Stimulated activated CD4-positive, alpha-beta T cell treated with anti-CD3 and anti-CD28 coated beads, TNF-alpha, amount 100 ng/mL, for 24 hours (primary cell): ENCODE measurements around the gene BCAS3.
A peak's percentile ranks its signal among the peaks of the same experiment; 100 is the strongest.
"Not testable (repeated sequence)": the region's sequence is repeated elsewhere in the genome, so short reads cannot be mapped to it uniquely, and the experiment has no call there.

Source experiments
- DNase-seq, 3 experiments: peaks; one replicate each; pipeline ENCODE4 v3.0.0-alpha.2; 2020; ENCODE audit warnings: low read depth in 3 of 3

BCAS3 gene

DNA sequence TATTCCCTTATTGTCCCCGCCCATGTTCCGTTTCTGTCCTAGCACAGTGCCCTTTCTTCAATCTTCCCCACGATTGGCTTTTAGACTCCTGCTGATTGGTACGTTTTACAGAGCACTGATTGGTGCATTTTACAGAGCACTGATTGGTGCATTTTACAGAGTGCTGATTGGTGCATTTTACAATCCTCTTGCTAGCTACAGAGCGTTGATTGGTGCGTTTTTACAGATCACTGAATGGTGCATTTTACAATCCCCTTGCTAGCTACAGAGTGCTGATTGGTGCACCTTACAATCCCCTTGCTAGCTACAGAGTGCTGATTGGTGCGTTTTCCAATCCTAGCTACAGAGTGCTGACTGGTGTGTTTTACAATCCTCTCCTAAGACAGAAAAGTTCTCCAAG is 3.0 kb upstream of the BCAS3 start:
- not testable (repeated sequence) for DNase-seq

DNA sequence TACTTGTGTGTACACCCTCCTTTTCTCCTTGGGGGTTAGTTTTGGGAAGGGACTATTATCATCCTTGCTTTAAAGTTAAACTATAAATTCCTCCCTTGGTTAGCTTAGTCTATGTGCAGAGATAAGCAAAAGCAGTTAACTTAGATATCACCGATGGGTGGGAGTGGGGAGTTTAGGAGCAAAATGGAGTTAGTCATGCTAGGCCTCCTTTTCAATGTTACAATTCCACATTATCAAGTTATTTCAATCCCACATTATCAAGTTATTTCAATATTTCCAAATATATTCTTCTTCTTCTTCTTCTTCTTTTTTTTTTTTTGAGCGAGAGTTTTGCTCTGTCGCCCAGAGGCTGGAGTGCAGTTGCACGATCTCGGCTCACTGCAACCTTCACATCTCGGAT is 1.7 kb upstream of the BCAS3 start:
- DNase-seq, result no peak

DNA sequence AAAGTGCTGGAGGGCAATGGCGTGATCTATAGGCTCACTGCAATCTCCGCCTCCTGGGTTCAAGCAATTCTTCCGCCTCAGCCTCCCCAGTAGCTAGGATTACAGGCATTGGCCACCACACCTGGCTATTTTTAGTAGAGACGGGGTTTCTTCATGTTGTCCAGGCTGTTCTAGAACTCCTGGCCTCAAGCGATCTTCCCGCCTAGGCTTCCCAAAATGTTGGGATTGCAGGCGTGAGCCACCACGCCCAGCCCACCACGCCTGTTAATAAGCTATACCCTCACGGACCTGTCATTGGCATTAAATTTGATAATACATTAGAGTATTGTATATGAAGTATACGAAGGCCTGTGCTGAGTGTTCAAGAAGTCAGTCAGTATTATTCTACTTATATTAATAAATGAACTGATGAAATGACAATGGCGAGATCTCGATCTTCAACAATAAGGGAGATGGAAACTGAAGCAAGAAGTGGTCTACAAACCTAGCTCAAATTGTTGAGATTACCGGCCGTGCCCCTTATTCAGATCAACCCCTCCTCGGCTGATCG is 818 bp upstream of the BCAS3 start:
- DNase-seq, result no peak

DNA sequence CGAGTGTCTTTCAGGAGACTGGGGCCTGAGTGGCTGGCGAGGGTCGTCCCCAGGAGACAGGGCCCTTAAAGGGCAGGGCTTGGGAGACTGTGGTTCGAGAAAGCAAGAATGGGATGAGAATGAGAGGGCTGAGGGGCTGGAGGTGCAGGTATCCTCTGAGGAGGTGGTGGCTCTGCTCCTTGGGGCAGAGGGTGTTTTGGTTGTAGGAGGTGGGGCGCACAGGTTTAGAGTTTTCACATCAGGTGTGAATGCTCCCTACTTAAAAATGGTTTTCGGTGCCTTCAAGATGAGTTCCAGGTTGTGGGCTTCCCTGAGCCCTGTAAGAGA is 430 bp downstream of the BCAS3 start:
- no peak for DNase-seq

DNA sequence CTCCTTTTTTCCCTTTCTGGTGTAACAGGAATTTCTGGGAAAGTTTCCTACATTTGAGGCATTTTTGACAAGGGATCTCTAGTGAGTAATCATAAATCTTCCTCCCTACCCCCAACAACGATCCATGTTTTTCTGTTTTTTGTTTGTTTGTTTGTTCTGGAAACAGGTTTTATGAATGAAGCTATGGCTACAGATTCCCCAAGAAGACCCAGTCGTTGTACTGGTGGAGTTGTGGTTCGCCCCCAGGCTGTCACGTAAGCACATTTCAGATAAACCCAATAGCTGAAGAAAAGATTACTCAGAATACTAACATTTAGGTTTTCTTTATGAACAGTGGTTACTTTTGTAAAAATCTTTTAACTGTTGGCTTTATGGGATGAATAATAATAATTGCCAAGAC is 1.6 kb downstream of the BCAS3 start:
- DNase-seq, result no peak

DNA sequence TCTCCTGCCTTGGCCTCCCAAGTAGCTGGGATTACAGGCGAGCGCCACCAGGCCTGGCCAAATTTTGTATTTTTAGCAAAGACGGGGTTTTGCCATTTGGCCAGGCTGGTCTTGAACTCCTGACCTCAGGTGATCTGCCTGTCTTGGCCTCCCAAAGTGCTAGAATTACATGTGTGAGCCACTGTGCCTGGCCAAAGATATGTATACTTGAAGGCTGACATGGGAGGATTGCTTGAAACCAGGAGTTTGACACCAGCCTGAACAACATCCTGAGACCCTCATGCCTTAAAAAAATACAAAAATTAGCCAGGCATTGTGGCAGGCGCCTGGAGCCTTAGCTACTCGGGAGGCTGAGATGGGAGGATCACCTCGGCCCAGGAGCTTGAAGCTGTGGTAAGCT is 3.1 kb downstream of the BCAS3 start:
- DNase-seq, result no peak

DNA sequence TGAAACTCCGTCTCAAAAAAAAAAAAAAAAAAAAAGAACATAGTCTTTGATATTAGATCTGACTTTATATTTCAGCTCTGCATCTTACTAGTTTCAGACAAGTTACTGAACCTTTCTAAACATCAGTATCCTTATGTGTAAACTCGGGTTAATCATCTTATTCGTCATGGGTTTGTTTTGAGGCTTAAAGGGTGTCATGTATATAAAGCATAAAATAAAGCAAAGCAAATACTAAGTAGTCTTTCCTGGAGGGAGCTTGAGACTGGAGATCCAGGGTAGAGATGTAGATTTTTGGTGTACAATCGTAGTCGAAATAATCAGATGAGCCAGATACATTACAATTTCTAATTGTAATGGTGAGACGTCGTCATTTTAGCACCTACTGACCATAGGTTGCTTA is 7.8 kb downstream of the BCAS3 start:
- DNase-seq, result no peak

DNA sequence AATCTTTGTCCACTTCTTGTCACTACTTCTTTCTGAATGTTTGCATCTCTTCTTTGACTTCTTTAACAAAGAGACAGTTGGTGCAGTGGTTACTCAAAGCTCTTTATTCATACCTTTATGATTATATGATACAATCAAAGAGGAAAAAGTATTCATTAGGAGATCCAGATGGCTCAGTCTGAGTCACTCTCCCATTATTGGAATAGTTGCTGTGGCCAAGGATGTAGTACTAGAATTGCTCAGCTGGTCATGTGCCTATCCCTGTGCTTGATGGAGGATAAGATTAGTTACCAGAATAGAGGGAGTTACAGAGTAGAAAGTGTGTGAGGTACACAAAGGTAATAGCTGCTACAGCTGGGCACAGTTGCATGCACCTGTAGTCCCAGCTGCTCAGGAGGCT is 18.3 kb downstream of the BCAS3 start:
- DNase-seq, result no peak

DNA sequence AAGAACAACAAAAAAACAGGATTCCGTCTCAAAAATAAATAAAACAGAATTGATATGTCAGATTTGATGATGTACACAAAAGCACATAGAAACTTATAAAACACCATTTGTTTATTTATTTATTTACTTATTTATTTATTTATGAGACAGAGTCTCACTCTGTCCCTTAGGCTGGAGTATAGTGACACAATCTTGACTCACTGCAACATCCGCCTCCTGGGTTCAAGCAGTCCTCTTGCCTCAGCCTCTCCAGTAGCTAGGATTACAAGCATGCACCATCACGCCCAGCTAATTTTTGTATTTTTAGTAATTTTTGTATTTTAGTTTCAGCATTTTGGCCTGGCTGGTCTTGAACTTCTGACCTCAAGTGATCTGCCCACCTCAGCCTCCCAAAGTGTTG is 21.4 kb downstream of the BCAS3 start:
- no peak for DNase-seq

DNA sequence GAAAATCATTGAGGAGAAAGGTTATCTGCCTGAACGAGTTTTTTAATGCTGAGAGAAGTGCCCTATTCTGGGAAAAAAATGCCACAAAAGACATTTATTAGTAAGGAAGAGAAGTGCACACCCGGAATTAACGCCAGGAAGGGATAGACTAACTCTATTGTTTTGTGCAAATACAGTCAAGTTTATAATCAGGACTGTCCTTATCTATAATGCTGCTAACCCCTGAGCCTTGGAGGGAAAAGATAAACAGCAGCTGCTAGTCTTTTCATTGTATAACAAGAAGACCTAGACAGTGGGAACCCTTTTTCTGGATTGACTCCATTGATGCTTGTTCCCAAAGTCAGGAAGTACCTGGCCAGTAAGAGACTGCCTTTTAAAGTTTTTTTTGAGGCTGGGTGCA is 26.5 kb downstream of the BCAS3 start:
- DNase-seq, result no peak

DNA sequence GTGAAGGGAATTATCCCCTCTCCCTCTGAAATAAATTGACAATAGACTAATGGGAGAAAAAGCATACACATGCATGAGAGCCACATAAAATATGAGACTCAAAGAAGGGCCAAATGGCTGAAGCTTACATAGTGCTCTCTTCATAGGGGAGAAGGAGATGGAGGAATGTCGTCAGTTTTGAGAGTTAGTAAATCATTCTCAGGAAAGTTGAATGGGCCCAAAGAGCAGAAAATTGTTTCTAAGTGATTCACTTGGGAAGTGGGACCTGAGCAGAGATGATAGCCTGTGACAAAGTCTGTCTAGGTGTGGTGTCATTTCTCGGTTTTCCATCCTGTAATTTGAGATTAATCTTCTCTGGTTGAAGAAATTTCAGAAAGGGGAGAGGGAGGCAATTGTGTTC is 35.0 kb downstream of the BCAS3 start:
- no peak for DNase-seq

DNA sequence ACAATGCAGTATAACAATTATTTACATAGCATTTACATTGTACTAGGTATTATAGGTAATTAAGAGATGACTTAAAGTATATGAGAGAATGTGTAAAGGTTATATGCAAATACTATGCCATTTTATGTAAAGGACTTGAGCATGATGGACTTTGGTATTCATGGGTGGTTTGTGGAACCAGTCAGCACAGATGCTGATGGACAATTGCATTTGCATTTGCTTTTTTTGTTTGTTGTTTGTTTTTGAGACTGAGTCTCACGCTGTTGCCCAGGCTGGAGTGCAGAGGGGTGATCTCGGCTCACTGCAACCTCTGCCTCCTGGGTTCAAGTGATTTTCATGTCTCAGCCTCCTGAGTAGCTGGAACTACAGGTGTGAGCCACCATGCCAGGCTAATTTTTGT is 36.0 kb downstream of the BCAS3 start:
- no peak for DNase-seq

DNA sequence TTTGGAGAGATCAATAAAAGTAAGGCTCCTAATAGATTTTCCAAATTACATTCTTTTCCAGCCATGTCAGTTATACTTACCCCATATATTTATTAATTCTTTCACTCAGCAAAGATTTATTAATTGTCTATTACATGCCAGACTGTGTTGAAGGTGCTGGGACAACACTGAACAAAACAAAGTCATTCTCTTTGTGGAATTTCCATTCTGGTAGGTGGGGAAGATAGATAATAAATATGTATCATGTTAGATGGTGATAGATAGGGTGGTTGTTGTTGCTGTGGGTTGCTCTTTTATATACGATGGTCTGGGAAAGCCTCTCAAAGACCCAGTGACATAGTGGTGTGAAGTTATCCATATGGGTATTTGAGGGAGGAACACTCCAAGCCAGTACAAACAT is 39.1 kb downstream of the BCAS3 start:
- DNase-seq, result no peak

DNA sequence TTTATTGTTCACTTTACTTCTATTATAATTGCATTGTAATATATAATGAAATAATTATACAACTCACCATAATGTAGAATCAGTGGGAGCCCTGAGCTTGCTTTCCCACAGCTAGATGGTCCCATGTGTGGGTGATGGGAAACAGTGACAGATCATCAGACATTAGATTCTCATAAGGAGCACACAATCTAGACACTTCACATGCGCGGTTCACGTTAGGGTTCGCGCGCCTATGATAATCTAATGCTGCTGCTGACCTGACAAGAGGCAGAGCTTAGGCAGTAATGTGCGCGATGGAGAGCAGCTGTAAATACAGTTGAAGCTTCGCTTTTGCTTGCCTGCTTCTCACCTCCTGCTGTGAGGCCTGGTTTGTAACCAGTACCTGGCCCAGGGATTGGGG is 40.2 kb downstream of the BCAS3 start:
- no peak for DNase-seq

DNA sequence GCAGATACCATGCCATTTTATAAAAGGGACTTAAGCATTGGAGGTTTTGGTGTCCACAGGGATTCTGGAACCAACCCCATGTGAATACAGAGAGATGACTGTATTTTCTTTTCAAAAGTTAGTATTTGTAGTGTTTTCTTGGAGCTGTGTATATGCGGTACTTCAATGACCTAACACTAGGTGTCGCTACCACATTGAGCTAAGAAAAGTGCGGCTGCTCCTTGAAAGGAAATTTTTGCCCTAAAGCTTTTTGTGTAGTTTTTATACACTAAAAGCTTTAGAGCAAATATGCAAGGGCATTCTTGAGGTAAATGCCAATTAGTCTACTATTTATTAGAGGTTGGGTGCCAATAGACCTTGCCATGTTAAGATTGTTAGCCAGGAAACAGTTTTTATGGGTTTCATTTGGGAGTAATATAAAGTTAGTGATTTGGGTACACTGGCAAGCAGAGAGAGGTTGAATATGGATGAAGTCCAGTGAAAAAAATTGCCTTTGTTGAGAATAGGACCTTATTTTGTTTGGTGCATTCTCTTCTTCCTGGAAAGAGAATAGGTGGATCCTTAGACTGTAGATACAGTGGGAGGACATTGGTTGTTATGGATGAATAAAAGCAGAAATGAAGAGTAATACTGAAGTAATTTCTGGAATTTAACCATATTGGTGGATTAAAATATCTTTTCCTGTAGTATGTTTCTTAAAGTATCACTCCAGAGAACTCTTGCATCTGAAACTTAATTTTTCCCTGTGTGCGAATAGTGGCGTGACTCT is 43.3 kb downstream of the BCAS3 start:
- peak in 1 of 3 experiments; percentile 14 for DNase-seq

DNA sequence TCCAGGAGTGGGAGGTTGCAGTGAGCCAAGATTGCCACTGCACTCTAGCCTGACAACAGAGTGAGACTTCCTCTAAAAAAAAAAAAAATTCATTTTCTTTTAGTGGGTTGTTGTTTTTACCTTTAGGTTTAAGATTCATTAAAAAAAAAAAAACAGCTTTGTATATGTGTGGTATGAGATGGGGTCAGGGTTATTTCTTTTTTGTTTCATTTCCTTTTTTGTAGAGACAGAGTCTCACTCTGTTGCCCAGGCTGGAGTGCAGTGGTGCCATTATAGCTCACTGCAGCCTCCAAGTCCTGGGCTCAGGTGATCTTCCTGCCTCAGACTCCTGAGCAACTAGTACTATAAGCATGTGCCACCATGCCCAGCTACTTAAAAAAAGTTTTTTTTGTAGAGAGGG is 47.0 kb downstream of the BCAS3 start:
- DNase-seq, result no peak

DNA sequence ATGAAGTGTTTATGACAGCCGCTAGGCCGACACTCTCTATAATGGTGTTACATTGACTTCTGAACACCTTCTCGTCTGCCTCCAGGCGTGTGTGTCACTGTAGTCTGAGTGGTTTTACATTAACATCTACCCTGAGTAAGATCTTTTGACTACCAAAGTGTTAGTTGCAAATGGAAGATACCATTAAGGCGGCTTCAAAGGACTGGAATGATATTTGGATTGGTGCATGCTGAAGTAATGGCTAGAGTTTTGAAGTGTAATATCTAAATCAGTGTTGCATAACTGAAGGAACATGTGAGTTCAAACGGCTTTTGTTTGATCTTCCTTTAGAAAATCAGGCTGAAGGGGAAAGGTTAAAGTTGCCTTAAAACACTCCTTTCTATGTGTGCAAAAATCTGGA is 52.2 kb downstream of the BCAS3 start:
- DNase-seq, result no peak

DNA sequence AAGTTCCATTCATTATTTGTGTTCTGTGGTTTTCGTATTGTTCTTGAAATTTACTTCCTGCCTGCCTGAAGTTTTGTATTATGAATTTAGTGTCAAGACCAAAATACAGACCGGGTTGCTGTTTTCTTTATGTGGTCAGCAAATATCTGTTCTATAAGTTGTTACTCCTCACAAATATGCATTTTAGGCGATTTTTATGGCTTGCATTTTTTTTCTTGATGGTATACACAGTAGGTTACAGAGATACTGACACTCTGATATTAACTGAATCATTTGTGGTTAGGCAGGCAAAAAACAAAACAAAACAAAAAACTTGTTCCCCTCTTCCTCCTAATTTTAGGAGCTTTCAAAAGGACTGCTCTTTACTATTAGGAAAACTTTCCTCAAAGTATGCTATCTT is 52.6 kb downstream of the BCAS3 start:
- DNase-seq, result no peak

DNA sequence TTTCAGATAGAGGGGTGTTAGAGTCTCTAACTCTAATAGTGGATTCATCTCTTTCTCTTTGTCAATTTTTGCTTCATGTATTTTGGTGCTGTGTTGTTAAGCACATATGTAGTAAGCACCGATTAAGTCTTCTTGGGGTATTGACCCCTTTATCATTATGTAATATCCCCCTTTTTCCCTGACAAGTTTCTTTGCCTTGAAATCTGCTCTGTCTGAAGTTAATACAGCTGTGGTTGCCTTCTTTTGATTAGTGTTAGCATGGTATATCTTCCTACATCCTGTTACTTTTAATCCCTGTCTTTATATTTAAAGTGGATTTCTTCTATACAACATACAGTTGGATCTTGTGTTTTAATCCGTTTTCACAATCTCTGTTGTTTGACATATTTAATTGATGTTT is 60.6 kb downstream of the BCAS3 start:
- no peak for DNase-seq

DNA sequence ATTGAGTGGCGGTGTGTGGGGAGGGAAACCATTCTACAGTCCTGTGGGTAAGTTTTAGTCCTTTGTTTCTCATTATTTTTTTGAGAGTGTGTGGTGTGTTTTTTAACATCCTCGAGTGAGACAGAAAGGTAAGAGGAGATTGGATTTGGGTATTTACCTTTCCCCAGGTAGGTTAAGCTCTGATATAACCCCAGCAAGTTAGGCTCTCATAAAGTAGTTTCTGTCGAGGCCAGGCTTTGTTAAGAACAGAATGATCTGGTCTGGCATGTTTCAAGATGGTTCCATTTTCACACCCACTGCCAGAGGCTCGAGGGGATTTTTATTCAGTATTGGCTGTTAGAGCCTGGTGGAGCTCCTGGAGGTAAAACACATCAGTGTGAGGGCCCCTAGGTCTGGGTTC is 62.9 kb downstream of the BCAS3 start:
- no peak for DNase-seq

DNA sequence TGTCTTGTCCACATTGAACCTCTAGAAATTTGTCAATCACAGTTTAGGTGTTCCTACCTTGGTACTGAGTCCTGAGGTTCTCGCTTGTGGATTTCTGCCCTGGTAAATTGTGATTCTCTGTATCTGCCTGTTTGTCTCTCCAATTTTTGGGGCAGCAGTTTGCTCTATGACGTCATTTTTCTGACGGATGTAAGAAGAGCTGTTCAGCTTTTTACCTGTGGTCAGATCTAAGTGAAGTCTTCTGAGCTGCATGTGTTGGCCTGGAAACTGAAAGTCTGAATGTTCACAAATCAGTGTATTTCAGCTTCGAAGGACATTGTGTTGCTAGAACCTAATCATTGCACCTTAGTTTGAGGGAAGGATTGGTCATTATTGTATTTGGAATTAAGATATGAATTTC is 63.4 kb downstream of the BCAS3 start:
- no peak for DNase-seq

DNA sequence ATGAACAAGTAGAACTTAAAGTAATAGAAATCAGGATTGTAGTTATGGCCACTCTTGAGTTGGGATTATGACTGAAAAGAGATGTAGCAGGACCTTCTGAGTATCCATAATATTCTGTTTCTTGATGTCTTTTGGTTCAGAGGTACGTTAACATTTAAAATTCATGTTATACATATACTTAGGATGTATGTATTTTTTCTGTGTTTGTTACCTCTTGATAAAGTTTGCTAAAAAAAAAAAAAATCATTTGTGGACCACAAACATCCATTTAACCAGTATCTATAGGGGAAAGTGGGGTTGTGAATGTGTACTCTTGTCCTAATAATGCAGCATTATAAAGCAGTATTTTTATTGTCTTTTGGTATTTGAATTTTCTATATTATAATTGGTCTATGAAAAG is 65.6 kb downstream of the BCAS3 start:
- DNase-seq, result no peak

DNA sequence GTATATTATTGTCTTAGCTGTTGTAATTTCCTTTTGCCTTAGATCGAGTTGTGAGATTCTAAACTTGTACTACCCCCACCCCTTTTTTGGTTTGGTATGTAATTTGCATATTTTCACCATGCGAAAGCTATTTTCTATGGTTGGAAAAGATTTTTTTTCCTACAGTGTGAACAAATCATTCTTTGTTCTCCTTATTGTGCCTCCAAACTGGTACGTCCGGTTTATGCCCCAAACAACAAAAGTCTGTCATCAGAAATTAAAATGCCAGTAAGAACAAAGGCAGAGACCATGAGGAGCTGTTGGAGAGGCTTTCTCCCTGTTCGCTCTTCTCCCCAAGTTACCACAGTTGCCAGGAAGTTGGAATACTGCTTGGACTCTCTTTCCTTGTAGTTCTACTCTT is 66.1 kb downstream of the BCAS3 start:
- DNase-seq, result no peak

DNA sequence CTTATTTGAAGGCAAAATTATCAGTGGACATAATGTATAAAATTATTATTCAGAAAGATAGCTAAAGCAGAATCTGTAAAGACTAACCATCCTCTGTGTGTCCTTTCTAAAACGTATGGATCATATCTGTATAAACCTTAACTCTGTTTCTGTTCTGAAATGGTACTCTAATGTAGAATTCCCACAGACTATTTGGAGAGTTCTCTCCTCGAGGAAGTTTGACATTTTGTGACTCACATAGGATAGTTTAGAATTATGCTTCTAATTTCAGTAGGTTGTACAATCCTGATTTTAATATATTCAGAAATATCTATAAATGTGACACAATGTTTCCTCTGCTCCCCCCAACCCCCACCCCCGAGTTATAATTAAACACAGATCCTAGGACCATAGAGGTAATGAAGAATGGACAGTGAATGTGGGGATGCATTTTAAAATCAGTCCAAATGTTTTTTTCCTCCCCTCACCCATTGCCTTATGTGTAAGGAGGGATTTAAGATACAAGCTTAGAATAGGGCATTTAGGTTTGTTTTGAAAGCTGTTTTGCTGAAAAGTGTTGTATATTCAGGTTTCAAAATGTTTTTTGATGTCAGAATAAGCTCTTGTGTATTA is 66.8 kb downstream of the BCAS3 start:
- DNase-seq, result no peak
